Heart right ventricle (tissue), 16 donors: Measurements from ENCODE around the gene BPIFB2. TPM values are rescaled to one million over a fixed set of nuclear protein-coding genes. Genes with fewer than 3 reads are reported as not detected.

ENCODE experiments used
- ATAC-seq, 8 donors: fragments of 200-7000 bp; cut with Tn5 transposase; one replicate each; pipeline ENCODE4 v1.9.1; 2020; ENCODE audit warnings: mild to moderate bottlenecking in 8 of 8, moderate library complexity in 8 of 8, moderate number of reproducible peaks in 1 of 8
- DNase-seq, 2 donors: peaks; one replicate each; pipeline ENCODE4 v3.0.0-alpha.2; 2020
- H3K27ac ChIP-seq, 10 donors: fragments of 200-600 bp; sonication (generic) in 2 of 10; one replicate each; pipeline versions ENCODE4 v1.5.0 to v1.8.0; 2020 to 2022; ENCODE audit warnings: mild to moderate bottlenecking in 3 of 10
- H3K27me3 ChIP-seq, 7 donors: fragments of 200-600 bp; one replicate each; pipeline ENCODE4 v1.8.0; 2021 to 2022; ENCODE audit warnings: mild to moderate bottlenecking in 2 of 7
- H3K36me3 ChIP-seq, 9 donors: fragments of 200-600 bp; sonication (generic) in 1 of 9; one replicate each; pipeline versions ENCODE4 v1.5.0 to v1.8.0; 2020 to 2022; ENCODE audit warnings: mild to moderate bottlenecking in 2 of 9
- H3K4me1 ChIP-seq, 9 donors: fragments of 200-600 bp; sonication (generic) in 1 of 9; one replicate each; pipeline versions ENCODE4 v1.5.0 to v1.8.0; 2020 to 2022; ENCODE audit warnings: mild to moderate bottlenecking in 4 of 9
- H3K4me3 ChIP-seq, 10 donors: fragments of 200-600 bp; sonication (generic) in 2 of 10; one replicate each; pipeline versions ENCODE4 v1.5.0 to v1.8.0; 2020 to 2022; ENCODE audit warnings: mild to moderate bottlenecking in 7 of 10, moderate library complexity in 2 of 10
- H3K9me3 ChIP-seq, 11 donors: fragments of 200-600 bp in 10 of 11; sonication (generic) in 2 of 11; one replicate each; pipeline versions ENCODE4 v1.5.0 to v1.8.0; 2013 to 2022; ENCODE audit warnings: mild to moderate bottlenecking in 2 of 11, control low read depth in 1 of 11, moderate library complexity in 1 of 11
- WGBS, 2 donors: extraction: QIAGEN DNeasy Blood & Tissue Kit; methylation state at CpG; one replicate each; pipeline ENCODE4 v1.1.7; 2013; ENCODE audit warnings: inconsistent platforms in 1 of 2; 5-methylcytosine and 5-hydroxymethylcytosine counted together
- intact Hi-C, 10 donors: fragments of 100-400 bp; cut with DNase I; formaldehyde crosslinking; loops; one replicate each; pipeline versions ENCODE4 v1.11.1 to v1.14.2; 2022
- polyA plus RNA-seq, 2 donors: library from polyadenylated mRNA; stranded (reverse); fragments of 200-250 nt; gene quantifications; one replicate each; pipeline ENCODE4 v1.2.3, GENCODE V29; 2013
- total RNA-seq, 10 donors: library from RNA; stranded (reverse); fragmentation: NEBNext Ultra II Directional in 3 of 10; extraction: Animal tissue kit (Norgen Biotek cat#: 25700) in 3 of 10; gene quantifications; one replicate each; pipeline versions ENCODE4 v1.2.1 to v1.2.4, GENCODE V29; 2021 to 2023
- TF ChIP-seq, protein P1 (sequence below), 9 donors: fragments of 200-600 bp; sonication (generic) in 2 of 9; IDR thresholded peaks; one replicate each; pipeline versions ENCODE4 v1.5.0 to v1.8.0; 2021 to 2022; ENCODE audit warnings: antibody characterized with exemption in 9 of 9, mild to moderate bottlenecking in 5 of 9, moderate library complexity in 1 of 9
- donor health status: Arrhythmogenic right ventricular cardiomyopathy.
- donor health status: ischemic (EF 13 %, LVEDD 7.1; RV severe dilation, severe dysfunction).
- donor health status: healthy with polysubstance abuse.
- donor health status: DM: no; HTN: yes; CAD: no.
- donor health status: DM: no; HTN: no; CAD: no.
- donor health status: ischemic (EF 25% LVEDD 6.9; RV normal size, moderate dysfunction).
- donor health status: ischemic (EF 25% LVEDD 5.7; RV mildly dilated, moderate dysfunction).
- donor health status: healthy.
- donor health status: DM: yes; HTN: yes; CAD: no.
- donor health status: Ischemic cardiomyopathy.
- donor health status: ischemic (EF 35%, LVEDD 5.7; RV mildly dilated, moderate dysfunction).
- donor health status: nonischemic (EF 11% LVEDD 7.7; RV severe dilation, severe dysfunction).
- donor health status: DM: yes; HTN: yes; CAD: no.
- donor health status: PGD.
- donor health status: ischemic (EF 29% LVEDD 5.4; RV normal size, mild dysfunction).
- donor health status: nonischemic (EF 23%, LVEDD 6.1; RV moderate dilation, normal function).

BPIFB2 gene
- total and polyA plus RNA-seq, 12 donors, result not detected

DNA sequence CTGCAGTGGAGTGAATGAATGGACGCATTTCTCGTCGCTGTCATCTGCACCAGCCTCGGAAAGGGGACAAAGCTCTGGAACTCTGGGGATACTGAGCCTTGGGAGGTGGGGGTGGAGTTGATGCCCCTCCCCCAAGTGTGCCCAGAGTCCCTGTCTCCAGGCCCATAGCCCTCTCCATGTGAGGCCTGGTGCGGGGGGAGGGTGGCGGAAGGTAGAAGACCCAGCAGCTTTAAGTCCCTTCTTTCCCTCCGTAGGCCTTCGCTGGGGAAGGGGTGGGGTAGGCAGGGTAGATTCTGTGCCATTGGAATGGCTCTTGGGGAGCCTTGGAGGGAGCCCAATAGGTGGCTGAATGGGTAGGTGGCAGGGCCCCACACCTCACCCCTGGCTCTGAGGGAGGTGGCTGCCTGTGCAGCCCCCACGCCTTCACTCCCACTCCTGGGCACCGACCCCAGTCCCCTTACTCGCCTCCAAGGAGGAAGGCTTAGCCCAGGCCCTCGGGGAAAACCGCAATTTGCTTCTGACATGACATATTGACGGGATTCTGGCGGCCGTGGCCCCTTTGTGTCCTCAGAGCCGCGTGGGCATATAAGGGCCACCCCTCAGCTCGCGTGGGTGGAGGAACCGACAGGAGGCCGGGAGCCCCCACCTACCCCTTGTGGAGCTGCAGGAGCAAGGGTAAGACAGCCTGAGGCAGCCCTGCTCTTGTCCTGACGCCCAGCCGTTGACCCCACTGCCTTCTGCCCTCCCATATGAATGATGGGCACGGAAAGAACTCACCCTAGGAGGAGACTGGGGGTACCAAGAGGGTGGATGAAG lies 46.0 kb downstream of the BPIFB2 start, which contains the start of gene BPIFB3:
BPIFB3 (plus strand) TSS at position 613 of the 816 bp plus-strand sequence. CDS start 1,533 bp downstream, outside the sequence.
- no peaks in the 10 kb centered on the region for H3K36me3 ChIP-seq
- H3K9me3 ChIP-seq, result no peaks in the 10 kb centered on the region
- TF ChIP-seq, protein P1, sequence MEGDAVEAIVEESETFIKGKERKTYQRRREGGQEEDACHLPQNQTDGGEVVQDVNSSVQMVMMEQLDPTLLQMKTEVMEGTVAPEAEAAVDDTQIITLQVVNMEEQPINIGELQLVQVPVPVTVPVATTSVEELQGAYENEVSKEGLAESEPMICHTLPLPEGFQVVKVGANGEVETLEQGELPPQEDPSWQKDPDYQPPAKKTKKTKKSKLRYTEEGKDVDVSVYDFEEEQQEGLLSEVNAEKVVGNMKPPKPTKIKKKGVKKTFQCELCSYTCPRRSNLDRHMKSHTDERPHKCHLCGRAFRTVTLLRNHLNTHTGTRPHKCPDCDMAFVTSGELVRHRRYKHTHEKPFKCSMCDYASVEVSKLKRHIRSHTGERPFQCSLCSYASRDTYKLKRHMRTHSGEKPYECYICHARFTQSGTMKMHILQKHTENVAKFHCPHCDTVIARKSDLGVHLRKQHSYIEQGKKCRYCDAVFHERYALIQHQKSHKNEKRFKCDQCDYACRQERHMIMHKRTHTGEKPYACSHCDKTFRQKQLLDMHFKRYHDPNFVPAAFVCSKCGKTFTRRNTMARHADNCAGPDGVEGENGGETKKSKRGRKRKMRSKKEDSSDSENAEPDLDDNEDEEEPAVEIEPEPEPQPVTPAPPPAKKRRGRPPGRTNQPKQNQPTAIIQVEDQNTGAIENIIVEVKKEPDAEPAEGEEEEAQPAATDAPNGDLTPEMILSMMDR (IDR thresholded peaks at IDR 0.05), result no peak
- no peak within 1 kb of the TSS for H3K27ac ChIP-seq
- DNase-seq (no peak), ATAC-seq (no peak)
- peaks cover 0 to 20% (median 0%) of the 10 kb centered on the region in 7 donors for H3K27me3 ChIP-seq
- H3K4me1 ChIP-seq, result no peaks in the 10 kb centered on the region
- 80 to 82% methylated on average over 25 of the region's 25 CpGs for WGBS, 2 donors
- H3K4me3 ChIP-seq, result no peak within 1 kb of the TSS
- intact Hi-C loops, result loop anchor here in 1 of 10 donors (10.0 kb wide), 1 partner anchor 669 kb away; no protein-coding TSS in a partner anchor

DNA sequence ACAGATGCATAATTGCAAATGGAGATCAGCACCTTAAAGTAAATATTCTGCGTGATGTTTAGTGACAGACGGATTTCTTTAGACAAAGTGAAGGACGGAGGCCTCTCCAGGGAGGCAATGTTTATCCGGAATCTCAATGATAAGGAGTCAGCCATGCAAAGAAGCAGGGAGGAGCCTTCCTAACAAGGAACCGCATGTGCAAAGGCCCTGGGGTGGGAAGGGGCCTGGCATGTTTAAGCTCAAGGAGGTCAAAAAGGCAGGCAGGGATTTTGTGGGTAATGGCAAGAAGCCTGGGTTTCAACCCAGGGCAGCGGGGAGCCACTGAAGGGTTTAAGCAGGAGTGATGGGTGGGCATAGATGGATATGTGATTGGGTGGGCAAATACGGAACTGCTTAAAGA lies 46.9 kb downstream of the BPIFB2 start:
- Histone ChIP-seq H3K4me1 (no peaks in the 10 kb centered on the region), H3K9me3 (no peaks in the 10 kb centered on the region), H3K36me3 (no peaks in the 10 kb centered on the region), H3K27ac (no peak overlapping the region), H3K4me3 (no peak overlapping the region), H3K27me3 (peaks cover 0 to 20% (median 0%) of the 10 kb centered on the region in 7 donors)
- DNase-seq, result no peak
- 69 to 79% methylated on average over 7 of the region's 7 CpGs for WGBS, 2 donors
- TF ChIP-seq, protein P1 (IDR thresholded peaks at IDR 0.05), result no peak
- intact Hi-C loops, result loop anchor here in 1 of 10 donors (10.0 kb wide), 1 partner anchor 670 kb away; no protein-coding TSS in a partner anchor
- no peak for ATAC-seq

DNA sequence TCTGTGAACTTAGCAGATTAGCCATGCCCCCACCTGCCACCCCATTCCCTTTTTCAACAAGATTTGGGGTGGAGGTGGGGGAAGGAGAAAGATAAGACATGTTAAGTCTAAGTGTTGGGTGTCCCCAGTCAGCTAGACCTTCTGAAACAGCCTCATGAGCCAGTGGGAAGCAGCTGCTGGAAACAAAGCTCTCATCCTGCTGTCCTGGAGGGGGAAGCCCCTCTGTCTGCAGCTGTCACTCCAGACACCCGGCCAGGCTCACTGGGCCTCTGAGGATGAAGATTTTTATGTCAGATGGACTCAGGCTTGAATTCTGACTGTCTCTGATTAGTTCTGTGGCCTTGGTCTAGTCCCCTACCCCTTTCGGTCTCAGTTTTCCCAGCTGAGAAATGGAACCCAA lies 47.3 kb downstream of the BPIFB2 start:
- 76 to 82% methylated on average over 2 of the region's 2 CpGs for WGBS, 2 donors
- Histone ChIP-seq H3K36me3 (no peaks in the 10 kb centered on the region), H3K4me3 (no peak overlapping the region), H3K9me3 (no peaks in the 10 kb centered on the region), H3K27me3 (peaks cover 0 to 20% (median 0%) of the 10 kb centered on the region in 7 donors), H3K27ac (no peak overlapping the region), H3K4me1 (no peaks in the 10 kb centered on the region)
- ATAC-seq (no peak), DNase-seq (no peak)
- TF ChIP-seq, protein P1 (IDR thresholded peaks at IDR 0.05), result no peak
- intact Hi-C loops, result loop anchor here in 1 of 10 donors (10.0 kb wide), 1 partner anchor 670 kb away; no protein-coding TSS in a partner anchor

DNA sequence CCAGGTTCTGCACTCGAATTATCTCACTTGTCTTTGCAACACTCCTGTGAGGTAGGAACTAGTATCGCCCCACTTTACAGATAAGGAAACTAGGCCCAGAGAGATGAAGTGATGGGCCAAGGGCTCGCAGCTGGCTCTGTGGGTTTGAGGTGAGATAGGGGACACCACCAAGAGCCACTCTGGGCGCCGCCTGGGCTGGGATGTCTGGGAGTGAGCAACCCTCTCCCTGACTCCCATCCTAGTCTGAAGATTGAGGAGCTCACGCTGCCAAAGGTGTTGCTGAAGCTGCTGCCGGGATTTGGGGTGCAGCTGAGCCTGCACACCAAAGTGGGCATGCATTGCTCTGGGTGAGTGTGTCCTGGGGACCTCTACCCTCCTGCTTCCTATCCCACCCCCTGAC lies 51.6 kb downstream of the BPIFB2 start:
- H3K36me3 ChIP-seq, result no peaks in the 10 kb centered on the region
- intact Hi-C loops, result loop anchor here in 1 of 10 donors (10.0 kb wide), 1 partner anchor 674 kb away; no protein-coding TSS in a partner anchor
- no peak overlapping the region for H3K4me3 ChIP-seq
- 70 to 81% methylated on average over 7 of the region's 7 CpGs for WGBS, 2 donors
- TF ChIP-seq, protein P1 (IDR thresholded peaks at IDR 0.05), result no peak
- H3K9me3 ChIP-seq, result no peaks in the 10 kb centered on the region
- H3K27me3 ChIP-seq, result peaks cover 0 to 11% (median 0%) of the 10 kb centered on the region in 7 donors
- H3K4me1 ChIP-seq, result no peaks in the 10 kb centered on the region
- H3K27ac ChIP-seq, result no peak overlapping the region
- ATAC-seq (no peak), DNase-seq (no peak)
